ENCODE data around the gene YKT6. TPM values are rescaled to one million over a fixed set of nuclear protein-coding genes. Genes with fewer than 3 reads are reported as not detected.

YKT6 gene
- total RNA-seq, 2 donors from 2014 or later, result 63.5 to 68.4 TPM

DNA sequence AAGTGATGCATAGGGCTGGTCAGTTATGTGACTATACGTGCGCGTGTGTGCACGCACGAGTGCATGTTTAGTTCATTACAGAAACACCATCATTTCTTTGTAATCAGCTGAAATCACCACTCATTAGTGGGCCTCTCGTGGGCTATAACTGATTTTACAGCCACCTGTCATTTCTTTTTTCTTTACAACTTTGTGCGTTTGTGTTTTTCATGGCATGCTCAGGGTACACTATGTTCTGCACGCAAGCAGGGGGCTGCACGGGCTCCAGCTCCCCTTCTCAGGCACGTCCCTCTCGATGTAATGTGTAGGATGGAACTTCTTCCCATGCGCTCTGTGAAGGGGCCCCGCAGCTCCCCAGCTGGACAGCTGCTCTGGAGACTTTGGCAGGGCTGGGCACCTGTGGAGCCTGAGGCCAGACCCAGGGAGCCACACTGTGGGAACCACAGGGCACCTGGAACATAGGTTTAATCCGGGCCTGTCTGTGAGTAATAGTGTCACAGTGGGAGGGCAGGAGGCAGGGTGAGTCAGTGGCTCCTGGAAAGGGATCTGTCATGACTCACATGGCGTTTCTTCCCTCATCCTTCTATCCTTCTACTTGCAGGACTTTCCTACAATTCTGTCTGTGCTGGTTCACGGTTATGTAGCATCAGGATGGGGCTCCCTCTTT lies 16.4 kb upstream of the YKT6 start:
- Histone ChIP-seq H3K9me3 (no peaks in the 10 kb centered on the region), H3K4me1 (replicated peaks) (no peaks in the 10 kb centered on the region), H3K27ac (no peak overlapping the region), H3K27me3 (replicated peaks; ENCODE audit: insufficient read depth) (no peaks in the 10 kb centered on the region), H3K36me3 (no peaks in the 10 kb centered on the region), H3K4me3 (no peak overlapping the region)
- TF ChIP-seq POLR2AphosphoS5 (IDR thresholded peaks at IDR 0.05) (no peak), POLR2A (IDR thresholded peaks at IDR 0.05) (no peak)
- TF ChIP-seq, protein P1, sequence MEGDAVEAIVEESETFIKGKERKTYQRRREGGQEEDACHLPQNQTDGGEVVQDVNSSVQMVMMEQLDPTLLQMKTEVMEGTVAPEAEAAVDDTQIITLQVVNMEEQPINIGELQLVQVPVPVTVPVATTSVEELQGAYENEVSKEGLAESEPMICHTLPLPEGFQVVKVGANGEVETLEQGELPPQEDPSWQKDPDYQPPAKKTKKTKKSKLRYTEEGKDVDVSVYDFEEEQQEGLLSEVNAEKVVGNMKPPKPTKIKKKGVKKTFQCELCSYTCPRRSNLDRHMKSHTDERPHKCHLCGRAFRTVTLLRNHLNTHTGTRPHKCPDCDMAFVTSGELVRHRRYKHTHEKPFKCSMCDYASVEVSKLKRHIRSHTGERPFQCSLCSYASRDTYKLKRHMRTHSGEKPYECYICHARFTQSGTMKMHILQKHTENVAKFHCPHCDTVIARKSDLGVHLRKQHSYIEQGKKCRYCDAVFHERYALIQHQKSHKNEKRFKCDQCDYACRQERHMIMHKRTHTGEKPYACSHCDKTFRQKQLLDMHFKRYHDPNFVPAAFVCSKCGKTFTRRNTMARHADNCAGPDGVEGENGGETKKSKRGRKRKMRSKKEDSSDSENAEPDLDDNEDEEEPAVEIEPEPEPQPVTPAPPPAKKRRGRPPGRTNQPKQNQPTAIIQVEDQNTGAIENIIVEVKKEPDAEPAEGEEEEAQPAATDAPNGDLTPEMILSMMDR (IDR thresholded peaks at IDR 0.05), result no peak
- no peak for DNase-seq (ENCODE audit: low spot score)
- 53% methylated on average over 16 of the region's 16 CpGs for WGBS
- intact Hi-C loops (cut with DNase I), result no loop called here

GRCh38 chr7:44184873-44185446 lies 15.8 kb upstream of the YKT6 start:
- Histone ChIP-seq H3K4me1 (replicated peaks) (no peaks in the 10 kb centered on the region), H3K4me3 (no peak overlapping the region), H3K27me3 (replicated peaks; ENCODE audit: insufficient read depth) (no peaks in the 10 kb centered on the region), H3K27ac (no peak overlapping the region), H3K36me3 (no peaks in the 10 kb centered on the region), H3K9me3 (no peaks in the 10 kb centered on the region)
- TF ChIP-seq POLR2AphosphoS5 (IDR thresholded peaks at IDR 0.05) (no peak), POLR2A (IDR thresholded peaks at IDR 0.05) (no peak)
- TF ChIP-seq, protein P1 (IDR thresholded peaks at IDR 0.05), result no peak
- 80% methylated on average over 2 of the region's 2 CpGs for WGBS
- intact Hi-C loops (cut with DNase I), result no loop called here
- DNase-seq (ENCODE audit: low spot score), result no peak

GRCh38 chr7:44185729-44186128 lies 15.0 kb upstream of the YKT6 start:
- WGBS, result 80% methylated on average over 5 of the region's 5 CpGs
- H3K9me3 ChIP-seq, result no peaks in the 10 kb centered on the region
- H3K4me3 ChIP-seq, result no peak overlapping the region
- H3K27me3 ChIP-seq (replicated peaks; ENCODE audit: insufficient read depth), result no peaks in the 10 kb centered on the region
- no peaks in the 10 kb centered on the region for H3K36me3 ChIP-seq
- H3K4me1 ChIP-seq (replicated peaks), result no peaks in the 10 kb centered on the region
- no peak overlapping the region for H3K27ac ChIP-seq
- intact Hi-C loops (cut with DNase I), result no loop called here
- DNase-seq (ENCODE audit: low spot score), result no peak
- TF ChIP-seq POLR2A (IDR thresholded peaks at IDR 0.05) (no peak), POLR2AphosphoS5 (IDR thresholded peaks at IDR 0.05) (no peak)
- TF ChIP-seq, protein P1 (IDR thresholded peaks at IDR 0.05), result no peak

- no peak for TF ChIP-seq POLR2AphosphoS5 (IDR thresholded peaks at IDR 0.05)
- TF ChIP-seq, protein P1 (IDR thresholded peaks at IDR 0.05), result no peak
- TF ChIP-seq POLR2A (IDR thresholded peaks at IDR 0.05), result no peak
- 84% methylated on average over 5 of the region's 5 CpGs for WGBS
- no peaks in the 10 kb centered on the region for H3K4me1 ChIP-seq (replicated peaks)
- no peak for DNase-seq (ENCODE audit: low spot score)
- no peaks in the 10 kb centered on the region for H3K27me3 ChIP-seq (replicated peaks; ENCODE audit: insufficient read depth)
- no peaks in the 10 kb centered on the region for H3K9me3 ChIP-seq
- no peak overlapping the region for H3K4me3 ChIP-seq
- no peak overlapping the region for H3K27ac ChIP-seq
- intact Hi-C loops (cut with DNase I), result no loop called here
- H3K36me3 ChIP-seq, result no peaks in the 10 kb centered on the region
Observed at GRCh38 chr7:44186736-44187135, 14.0 kb upstream of the YKT6 start.
